Testis (tissue), 2 donors: ENCODE results near the gene PRSS48.

Source experiments
- CTCF ChIP-seq, 3 experiments: fragments of 450-650 bp in 2 of 3; fragments of 200-600 bp in 1 of 3; sonication (generic) in 1 of 3; IDR thresholded peaks; one replicate each; pipeline ENCODE4 v1.5.1; 2016 to 2019; ENCODE audit warnings: antibody characterized with exemption in 3 of 3, mild to moderate bottlenecking in 2 of 3, moderate library complexity in 1 of 3
- POLR2A ChIP-seq: fragments of 450-650 bp; IDR thresholded peaks from one replicate; pipeline ENCODE4 v1.6.1; 2017; ENCODE audit warnings: antibody characterized with exemption, mild to moderate bottlenecking, moderate library complexity

GRCh38 chr4:151257704-151258103, 19.3 kb upstream of the PRSS48 start:
- TF ChIP-seq CTCF (IDR thresholded peaks at IDR 0.05) (no peak), POLR2A (no peak)
